AG10803 (cell line): Measurements from ENCODE around the gene SH3GL2.

Experiments used
- DNase-seq: peaks from one replicate; pipeline ENCODE4 v3.0.0; 2010; ENCODE audit warnings: low read depth
- H3K4me3 ChIP-seq: 2 replicates; pipeline ENCODE4 v1.5.1; 2011; ENCODE audit warnings: mild to moderate bottlenecking, low read length, control low read depth
- TF ChIP-seq, protein P1 (sequence below): conservative IDR thresholded peaks from 2 replicates; pipeline ENCODE4 v1.5.1; 2011; ENCODE audit warnings: mild to moderate bottlenecking, low read length, control low read depth, inconsistent platforms

The SH3GL2 gene

DNA sequence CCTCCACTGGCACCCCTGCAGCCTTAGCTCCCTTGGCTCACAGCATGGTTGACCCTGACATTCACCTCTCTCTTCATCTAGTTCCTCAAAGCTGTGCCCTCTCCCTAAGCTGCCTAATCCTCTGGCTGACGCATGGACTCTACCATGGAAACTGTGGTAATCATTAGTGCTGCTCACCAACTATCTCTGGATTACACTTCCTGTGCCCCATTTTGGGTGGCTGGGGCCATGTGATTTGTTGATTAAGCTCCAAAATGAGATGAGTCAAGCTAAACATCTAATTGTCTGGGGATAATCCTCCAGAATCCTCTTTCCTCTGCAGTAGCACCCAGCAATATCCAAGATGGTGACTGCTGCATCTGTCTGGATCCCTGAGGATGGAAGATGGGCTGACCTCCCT is 264.4 kb downstream of the SH3GL2 start:
- DNase-seq: no peak
- no peak overlapping the region for H3K4me3 ChIP-seq

More for the DNA sequence above, 264.4 kb downstream of the SH3GL2 start:
- TF ChIP-seq, protein P1, sequence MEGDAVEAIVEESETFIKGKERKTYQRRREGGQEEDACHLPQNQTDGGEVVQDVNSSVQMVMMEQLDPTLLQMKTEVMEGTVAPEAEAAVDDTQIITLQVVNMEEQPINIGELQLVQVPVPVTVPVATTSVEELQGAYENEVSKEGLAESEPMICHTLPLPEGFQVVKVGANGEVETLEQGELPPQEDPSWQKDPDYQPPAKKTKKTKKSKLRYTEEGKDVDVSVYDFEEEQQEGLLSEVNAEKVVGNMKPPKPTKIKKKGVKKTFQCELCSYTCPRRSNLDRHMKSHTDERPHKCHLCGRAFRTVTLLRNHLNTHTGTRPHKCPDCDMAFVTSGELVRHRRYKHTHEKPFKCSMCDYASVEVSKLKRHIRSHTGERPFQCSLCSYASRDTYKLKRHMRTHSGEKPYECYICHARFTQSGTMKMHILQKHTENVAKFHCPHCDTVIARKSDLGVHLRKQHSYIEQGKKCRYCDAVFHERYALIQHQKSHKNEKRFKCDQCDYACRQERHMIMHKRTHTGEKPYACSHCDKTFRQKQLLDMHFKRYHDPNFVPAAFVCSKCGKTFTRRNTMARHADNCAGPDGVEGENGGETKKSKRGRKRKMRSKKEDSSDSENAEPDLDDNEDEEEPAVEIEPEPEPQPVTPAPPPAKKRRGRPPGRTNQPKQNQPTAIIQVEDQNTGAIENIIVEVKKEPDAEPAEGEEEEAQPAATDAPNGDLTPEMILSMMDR: no peak
